Fibroblast of lung (primary cell): Measurements from ENCODE around the gene TNPO3. TPM values are rescaled to one million over a fixed set of nuclear protein-coding genes. Genes with fewer than 3 reads are reported as not detected.
"Not testable (repeated sequence)": the region's sequence is repeated elsewhere in the genome, so short reads cannot be mapped to it uniquely, and the experiment has no call there.

ENCODE experiments used
- DNase-seq, 2 donors: peaks; one replicate each; pipeline versions ENCODE4 v3.0.0 to v3.0.0-alpha.2; 2010; ENCODE audit warnings: low read depth in 2 of 2
- H2AFZ ChIP-seq: 2 replicates; pipeline ENCODE4 v1.5.1; 2012; ENCODE audit warnings: low read length, control low read depth, inconsistent platforms
- H3K27ac ChIP-seq: 2 replicates; pipeline ENCODE4 v1.5.1; 2011; ENCODE audit warnings: low read length, control low read depth; ENCODE audit not compliant: insufficient read depth
- H3K27me3 ChIP-seq: 2 replicates; pipeline ENCODE4 v1.5.1; 2011; ENCODE audit warnings: mild to moderate bottlenecking, low read length; ENCODE audit not compliant: control insufficient read depth, insufficient read depth
- H3K36me3 ChIP-seq: 2 replicates; pipeline ENCODE4 v1.5.1; 2011; ENCODE audit warnings: low read length; ENCODE audit not compliant: control insufficient read depth, insufficient read depth
- H3K4me1 ChIP-seq: 2 replicates; pipeline ENCODE4 v1.5.1; 2011; ENCODE audit warnings: low read length; ENCODE audit not compliant: control insufficient read depth, insufficient read depth; ENCODE audit errors: extremely low read depth
- H3K4me2 ChIP-seq: 2 replicates; pipeline ENCODE4 v1.5.1; 2011; ENCODE audit warnings: low read length, control low read depth; ENCODE audit not compliant: insufficient read depth; ENCODE audit errors: extremely low read depth
- H3K4me3 ChIP-seq, 4 experiments: fragments of 200-600 bp in 1 of 4; sonication (generic) in 1 of 4; replicated peaks in 1 of 4; 2 replicates each; pipeline ENCODE4 v1.5.1; 2011 to 2016; ENCODE audit warnings: low read length in 4 of 4, low read depth in 3 of 4, mild to moderate bottlenecking in 3 of 4, control low read depth in 2 of 4, inconsistent platforms in 1 of 4, mixed read lengths in 1 of 4; ENCODE audit not compliant: insufficient read depth in 1 of 4; ENCODE audit errors: control extremely low read depth in 1 of 4
- H3K79me2 ChIP-seq: 2 replicates; pipeline ENCODE4 v1.5.1; 2012; ENCODE audit warnings: mild to moderate bottlenecking, low read length, inconsistent platforms; ENCODE audit not compliant: control insufficient read depth, insufficient read depth
- H3K9ac ChIP-seq: 2 replicates; pipeline ENCODE4 v1.5.1; 2011; ENCODE audit warnings: mild to moderate bottlenecking, low read length, control low read depth; ENCODE audit not compliant: insufficient read depth
- H3K9me3 ChIP-seq: 2 replicates; pipeline ENCODE4 v1.5.1; 2012; ENCODE audit warnings: low read depth, low read length; ENCODE audit not compliant: control insufficient read depth, insufficient read depth
- H4K20me1 ChIP-seq: 2 replicates; pipeline ENCODE4 v1.5.1; 2011; ENCODE audit warnings: low read length; ENCODE audit not compliant: control insufficient read depth, insufficient read depth; ENCODE audit errors: extremely low read depth
- EZH2 ChIP-seq: IDR thresholded peaks from 2 replicates; pipeline ENCODE4 v1.5.1; 2012; ENCODE audit warnings: low read length, control low read depth, mild to moderate bottlenecking; ENCODE audit errors: missing control alignments
- polyA plus RNA-seq, 2 donors: library from polyadenylated mRNA; depleted of rRNA in 1 of 2; stranded (reverse) in 1 of 2; unstranded in 1 of 2; fragments of >200 nt; gene quantifications; 2 replicates each; pipeline ENCODE4 v1.2.1, GENCODE V29; 2011 to 2012; ENCODE audit warnings: missing spikeins in 1 of 2
- total RNA-seq: library from RNA; depleted of rRNA; stranded (reverse); fragments of >200 nt; gene quantifications from 2 replicates; pipeline ENCODE4 v1.2.1, GENCODE V29; 2014
- TF ChIP-seq, protein P1 (sequence below), 2 donors: IDR thresholded peaks in 1 of 2; conservative IDR thresholded peaks in 1 of 2; 1 replicate in 1 of 2; 2 replicates in 1 of 2; pipeline ENCODE4 v1.5.1; 2011 to 2012; ENCODE audit warnings: low read length in 2 of 2, control low read depth in 1 of 2, inconsistent platforms in 1 of 2, low read depth in 1 of 2, mild to moderate bottlenecking in 1 of 2

The TNPO3 gene
- total and polyA plus RNA-seq, 2 donors (not counting 1 experiment from before 2014, with no cell fraction given): 39.1 to 73.5 TPM

DNA sequence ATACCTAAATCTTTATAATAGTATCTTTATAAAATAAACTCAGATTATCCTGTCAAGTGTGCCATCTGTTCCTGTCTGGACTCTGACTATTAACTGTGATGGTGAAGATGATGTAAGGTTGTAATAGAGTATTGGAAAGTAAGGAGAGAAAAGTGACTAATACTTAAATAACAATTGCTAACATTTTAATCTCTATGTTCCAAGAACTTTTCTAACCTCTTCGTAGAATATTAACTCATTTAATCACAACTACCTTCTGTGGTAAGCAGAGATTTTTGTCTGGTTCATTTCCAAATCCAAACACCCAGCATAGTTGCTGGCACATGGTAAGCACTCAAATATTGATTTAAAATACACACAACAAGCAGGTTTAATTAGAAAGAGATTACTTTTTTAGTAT lies 2.5 kb downstream of the TNPO3 start:
- Histone ChIP-seq H3K27me3 (no peaks in the 10 kb centered on the region), H3K27ac (no peak overlapping the region), H3K4me1 (no peaks in the 10 kb centered on the region), H3K4me3 (peak overlapping the region in 1 of 4 experiments; percentile 15), H3K36me3 (peaks cover 3% of the 10 kb centered on the region), H3K79me2 (peaks cover 61% of the 10 kb centered on the region), H3K9ac (no peak overlapping the region), H4K20me1 (no peaks in the 10 kb centered on the region), H3K4me2 (peak overlapping the region; percentile 52), H3K9me3 (no peaks in the 10 kb centered on the region), H2AFZ (no peak overlapping the region)
- no peak for DNase-seq
- no peak for TF ChIP-seq EZH2
- TF ChIP-seq, protein P1, sequence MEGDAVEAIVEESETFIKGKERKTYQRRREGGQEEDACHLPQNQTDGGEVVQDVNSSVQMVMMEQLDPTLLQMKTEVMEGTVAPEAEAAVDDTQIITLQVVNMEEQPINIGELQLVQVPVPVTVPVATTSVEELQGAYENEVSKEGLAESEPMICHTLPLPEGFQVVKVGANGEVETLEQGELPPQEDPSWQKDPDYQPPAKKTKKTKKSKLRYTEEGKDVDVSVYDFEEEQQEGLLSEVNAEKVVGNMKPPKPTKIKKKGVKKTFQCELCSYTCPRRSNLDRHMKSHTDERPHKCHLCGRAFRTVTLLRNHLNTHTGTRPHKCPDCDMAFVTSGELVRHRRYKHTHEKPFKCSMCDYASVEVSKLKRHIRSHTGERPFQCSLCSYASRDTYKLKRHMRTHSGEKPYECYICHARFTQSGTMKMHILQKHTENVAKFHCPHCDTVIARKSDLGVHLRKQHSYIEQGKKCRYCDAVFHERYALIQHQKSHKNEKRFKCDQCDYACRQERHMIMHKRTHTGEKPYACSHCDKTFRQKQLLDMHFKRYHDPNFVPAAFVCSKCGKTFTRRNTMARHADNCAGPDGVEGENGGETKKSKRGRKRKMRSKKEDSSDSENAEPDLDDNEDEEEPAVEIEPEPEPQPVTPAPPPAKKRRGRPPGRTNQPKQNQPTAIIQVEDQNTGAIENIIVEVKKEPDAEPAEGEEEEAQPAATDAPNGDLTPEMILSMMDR (conservative IDR thresholded peaks at IDR 0.05 in 1 of 2, IDR thresholded peaks at IDR 0.05 in 1 of 2; ENCODE audit: low read depth in 1 of 2, low read length in 2 of 2): no peak

DNA sequence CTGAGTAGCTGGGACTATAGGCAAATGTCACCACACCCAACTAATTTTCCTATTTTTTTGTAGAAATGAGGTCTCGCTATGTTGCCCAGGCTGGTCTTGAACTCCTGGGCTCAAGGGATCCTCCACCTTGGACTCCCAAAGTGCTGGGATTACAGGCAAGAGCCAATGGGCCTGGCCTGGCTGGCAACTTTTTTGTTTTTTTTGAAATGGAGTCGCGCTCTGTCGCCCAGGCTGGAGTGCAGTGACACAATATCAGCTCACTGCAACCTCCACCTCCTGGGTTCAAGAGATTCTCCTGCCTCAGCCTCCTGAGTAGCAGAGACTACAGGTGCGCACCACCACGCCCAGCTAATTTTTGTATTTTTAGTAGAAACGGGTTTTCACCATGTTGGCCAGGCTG lies 3.5 kb downstream of the TNPO3 start:
- not testable (repeated sequence) for H3K9ac ChIP-seq, H3K4me3 ChIP-seq, H3K27ac ChIP-seq, H3K4me2 ChIP-seq, H3K27me3 ChIP-seq, H4K20me1 ChIP-seq, H3K36me3 ChIP-seq, DNase-seq, H3K4me1 ChIP-seq, H3K9me3 ChIP-seq, H2AFZ ChIP-seq
- H3K79me2 ChIP-seq: peaks cover 70% of the 10 kb centered on the region

DNA sequence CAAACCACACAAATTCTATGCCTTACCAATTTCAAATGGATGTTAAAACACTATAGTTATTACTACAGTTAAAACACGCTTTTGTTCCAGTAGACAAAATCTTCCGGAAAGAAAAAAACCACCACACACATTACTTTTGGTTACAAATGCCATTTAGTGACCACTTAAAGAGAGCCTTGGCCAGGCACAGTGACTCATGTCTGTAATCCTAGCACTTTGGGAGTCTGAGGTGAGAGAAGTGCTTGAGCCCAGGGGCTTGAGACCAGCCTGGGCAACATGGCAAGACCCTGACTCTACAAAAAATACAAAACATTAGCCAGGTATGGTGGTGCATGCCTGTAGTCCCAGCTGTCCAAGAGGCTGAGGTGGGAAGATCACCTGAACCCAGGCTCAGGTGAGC lies 7.2 kb downstream of the TNPO3 start:
- H3K36me3 ChIP-seq: peaks cover 3% of the 10 kb centered on the region
- no peak overlapping the region for H2AFZ ChIP-seq
- H3K27ac ChIP-seq: no peak overlapping the region
- no peaks in the 10 kb centered on the region for H4K20me1 ChIP-seq
- peak in 1 of 2 donors; percentile 47 for DNase-seq
- H3K4me3 ChIP-seq: no peak overlapping the region
- H3K9me3 ChIP-seq: no peaks in the 10 kb centered on the region
- H3K79me2 ChIP-seq: peaks cover 86% of the 10 kb centered on the region
- H3K9ac ChIP-seq: no peak overlapping the region
- H3K4me1 ChIP-seq: no peaks in the 10 kb centered on the region
- H3K4me2 ChIP-seq: no peak overlapping the region
- no peak for TF ChIP-seq EZH2
- TF ChIP-seq, protein P1 (conservative IDR thresholded peaks at IDR 0.05 in 1 of 2, IDR thresholded peaks at IDR 0.05 in 1 of 2; ENCODE audit: low read depth in 1 of 2, low read length in 2 of 2): no peak
- H3K27me3 ChIP-seq: no peaks in the 10 kb centered on the region
